Left colon (tissue), 2 donors: Measurements from ENCODE around the gene COL2A1. TPM values are rescaled to one million over a fixed set of nuclear protein-coding genes. Genes with fewer than 3 reads are reported as not detected.

Experiments
- ATAC-seq: fragments of 200-7000 bp; cut with Tn5 transposase; one replicate; pipeline ENCODE4 v1.9.1; 2020; ENCODE audit warnings: mild to moderate bottlenecking, moderate library complexity
- DNase-seq, 2 donors: peaks; one replicate each; pipeline ENCODE4 v3.0.0-alpha.2; 2020
- intact Hi-C, 2 donors: fragments of 100-400 bp; cut with DNase I in 1 of 2; cut with micrococcal nuclease in 1 of 2; formaldehyde crosslinking; loops; one replicate each; pipeline versions ENCODE4 v1.11.2 to v1.14.0; 2022; cut with DNase I, micrococcal nuclease
- total RNA-seq, 2 donors: library from RNA; stranded (reverse); fragmentation: NEBNext Ultra II Directional; extraction: Animal tissue kit (Norgen Biotek cat#: 25700); gene quantifications; one replicate each; pipeline ENCODE4 v1.2.1, GENCODE V29; 2021
- donor health status: DM: no; HTN: no; CAD: no.
- donor health status: DM: yes; HTN: yes; CAD: no.

COL2A1 gene
- total RNA-seq, 2 donors from 2014 or later: 0.95 to 1.2 TPM

- intact Hi-C loops: no loop called here
- DNase-seq (no peak), ATAC-seq (no peak)
Measured at GRCh38 chr12:47999816-48000215, 4.5 kb downstream of the COL2A1 start.

GRCh38 chr12:47997321-47997720 lies 7.0 kb downstream of the COL2A1 start:
- intact Hi-C loops: no loop called here
- DNase-seq: no peak
- peak; percentile 34 for ATAC-seq

- no peak for DNase-seq
- no peak for ATAC-seq
- intact Hi-C loops: no loop called here
Measured at GRCh38 chr12:47995981-47996401, 8.3 kb downstream of the COL2A1 start.

GRCh38 chr12:47993491-47993890 lies 10.8 kb downstream of the COL2A1 start:
- DNase-seq: no peak
- ATAC-seq: no peak
- intact Hi-C loops: no loop called here

GRCh38 chr12:47992776-47993175 lies 11.5 kb downstream of the COL2A1 start:
- DNase-seq: no peak
- ATAC-seq: no peak
- intact Hi-C loops: no loop called here

- DNase-seq (no peak), ATAC-seq (no peak)
- intact Hi-C loops: no loop called here
Measured at GRCh38 chr12:47991106-47992061, 12.9 kb downstream of the COL2A1 start.

GRCh38 chr12:47990351-47991105 lies 13.7 kb downstream of the COL2A1 start:
- no peak for DNase-seq
- ATAC-seq: no peak
- intact Hi-C loops: no loop called here

GRCh38 chr12:47989666-47990065 lies 14.6 kb downstream of the COL2A1 start:
- intact Hi-C loops: no loop called here
- no peak for DNase-seq
- no peak for ATAC-seq

- intact Hi-C loops: no loop called here
- DNase-seq (no peak), ATAC-seq (no peak)
Measured at GRCh38 chr12:47989023-47989417, 15.3 kb downstream of the COL2A1 start.

- intact Hi-C loops: no loop called here
- DNase-seq: no peak
- ATAC-seq: no peak
Measured at GRCh38 chr12:47988073-47989022, 15.9 kb downstream of the COL2A1 start.

- intact Hi-C loops: no loop called here
- DNase-seq (no peak), ATAC-seq (no peak)
Measured at GRCh38 chr12:47987411-47988072, 16.7 kb downstream of the COL2A1 start.

- ATAC-seq (peak; percentile 50), DNase-seq (no peak)
- intact Hi-C loops: no loop called here
Measured at GRCh38 chr12:47986832-47987231, 17.4 kb downstream of the COL2A1 start.

- intact Hi-C loops: no loop called here
- no peak for ATAC-seq
- no peak for DNase-seq
Measured at GRCh38 chr12:47986291-47986660, 18.0 kb downstream of the COL2A1 start.

- ATAC-seq (no peak), DNase-seq (no peak)
Measured at GRCh38 chr12:47985596-47986290, 18.5 kb downstream of the COL2A1 start.

GRCh38 chr12:47984331-47984801 lies 19.9 kb downstream of the COL2A1 start:
- intact Hi-C loops: no loop called here
- DNase-seq (no peak), ATAC-seq (no peak)

More at GRCh38 chr12:47985596-47986290, 18.5 kb downstream of the COL2A1 start:
- intact Hi-C loops: no loop called here

GRCh38 chr12:47983541-47984115 lies 20.6 kb downstream of the COL2A1 start:
- intact Hi-C loops: no loop called here
- no peak for ATAC-seq
- no peak for DNase-seq

GRCh38 chr12:47982770-47983169 lies 21.5 kb downstream of the COL2A1 start:
- intact Hi-C loops: no loop called here
- no peak for DNase-seq
- no peak for ATAC-seq
